Progenitor cell of endocrine pancreas (in vitro differentiated cells): ENCODE data around the gene MRPL2. TPM values are rescaled to one million over a fixed set of nuclear protein-coding genes. Genes with fewer than 3 reads are reported as not detected.
"Not testable (repeated sequence)": the region's sequence is repeated elsewhere in the genome, so short reads cannot be mapped to it uniquely, and the experiment has no call there.

Experiments used
- DNase-seq: peaks from one replicate; pipeline ENCODE4 v3.0.0; 2021; ENCODE audit warnings: low spot score; ENCODE audit not compliant: unreplicated experiment
- H3K27ac Mint-ChIP-seq: 2 replicates; pipeline ENCODE4 v1.8.0; 2021; ENCODE audit warnings: mild to moderate bottlenecking, moderate library complexity, mixed read lengths
- H3K27me3 Mint-ChIP-seq: 2 replicates; pipeline ENCODE4 v1.8.0; 2021; ENCODE audit warnings: mixed read lengths
- H3K36me3 Mint-ChIP-seq: 2 replicates; pipeline ENCODE4 v1.8.0; 2022; ENCODE audit warnings: mixed read lengths; ENCODE audit not compliant: insufficient read depth
- H3K4me1 Mint-ChIP-seq: 2 replicates; pipeline ENCODE4 v1.8.0; 2021; ENCODE audit warnings: low read depth, mixed read lengths
- H3K4me3 Mint-ChIP-seq: 2 replicates; pipeline ENCODE4 v1.8.0; 2021; ENCODE audit warnings: low read depth, mild to moderate bottlenecking, moderate library complexity, mixed read lengths
- H3K9me3 Mint-ChIP-seq: 2 replicates; pipeline ENCODE4 v1.8.0; 2021; ENCODE audit warnings: low read depth, mixed read lengths
- total RNA-seq: library from RNA; stranded (reverse); gene quantifications from 2 replicates; pipeline ENCODE4 v1.2.1, GENCODE V29; 2021
- TF ChIP-seq, protein P1 (sequence below): fragments of 200-600 bp; sonication (generic); IDR thresholded peaks from one replicate; pipeline ENCODE4 v1.5.0; 2021; ENCODE audit warnings: antibody characterized with exemption, mild to moderate bottlenecking; ENCODE audit not compliant: unreplicated experiment

MRPL2 gene
- total RNA-seq, 1 donor from 2014 or later = 45.2 TPM

DNA sequence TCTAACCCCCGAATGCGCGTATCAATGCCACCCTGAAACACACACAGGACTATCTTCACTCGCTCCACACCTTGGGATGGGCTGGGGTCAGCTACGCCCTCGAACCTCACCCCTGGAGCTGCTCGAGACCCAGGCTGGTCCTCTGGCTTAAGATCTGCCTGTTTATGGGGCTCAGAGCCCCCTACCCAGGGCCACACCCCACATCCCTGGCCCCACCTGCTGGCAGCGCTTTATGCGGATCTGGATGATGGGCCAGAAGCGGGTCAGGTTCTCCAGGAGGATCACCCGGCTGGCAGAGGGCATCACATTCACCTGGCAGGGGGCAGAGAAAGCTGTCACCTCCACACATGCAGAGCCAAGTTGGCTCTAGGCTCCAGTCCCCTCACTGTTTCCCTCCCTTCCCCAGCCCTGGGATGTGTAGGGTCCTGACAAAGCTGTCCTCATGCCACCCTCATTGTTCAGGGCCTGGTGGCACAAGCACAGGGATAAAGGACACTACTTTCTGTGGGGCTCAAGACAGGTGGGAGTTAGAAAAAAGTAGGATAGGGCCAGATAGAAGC lies 13.8 kb downstream of the MRPL2 start:
- no peak for DNase-seq
- TF ChIP-seq, protein P1, sequence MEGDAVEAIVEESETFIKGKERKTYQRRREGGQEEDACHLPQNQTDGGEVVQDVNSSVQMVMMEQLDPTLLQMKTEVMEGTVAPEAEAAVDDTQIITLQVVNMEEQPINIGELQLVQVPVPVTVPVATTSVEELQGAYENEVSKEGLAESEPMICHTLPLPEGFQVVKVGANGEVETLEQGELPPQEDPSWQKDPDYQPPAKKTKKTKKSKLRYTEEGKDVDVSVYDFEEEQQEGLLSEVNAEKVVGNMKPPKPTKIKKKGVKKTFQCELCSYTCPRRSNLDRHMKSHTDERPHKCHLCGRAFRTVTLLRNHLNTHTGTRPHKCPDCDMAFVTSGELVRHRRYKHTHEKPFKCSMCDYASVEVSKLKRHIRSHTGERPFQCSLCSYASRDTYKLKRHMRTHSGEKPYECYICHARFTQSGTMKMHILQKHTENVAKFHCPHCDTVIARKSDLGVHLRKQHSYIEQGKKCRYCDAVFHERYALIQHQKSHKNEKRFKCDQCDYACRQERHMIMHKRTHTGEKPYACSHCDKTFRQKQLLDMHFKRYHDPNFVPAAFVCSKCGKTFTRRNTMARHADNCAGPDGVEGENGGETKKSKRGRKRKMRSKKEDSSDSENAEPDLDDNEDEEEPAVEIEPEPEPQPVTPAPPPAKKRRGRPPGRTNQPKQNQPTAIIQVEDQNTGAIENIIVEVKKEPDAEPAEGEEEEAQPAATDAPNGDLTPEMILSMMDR = no peak
- Mint-ChIP-seq H3K4me1 (no peaks in the 10 kb centered on the region), H3K9me3 (no peaks in the 10 kb centered on the region), H3K36me3 (peaks cover 23% of the 10 kb centered on the region), H3K27ac (no peak overlapping the region), H3K4me3 (no peak overlapping the region), H3K27me3 (no peaks in the 10 kb centered on the region)

DNA sequence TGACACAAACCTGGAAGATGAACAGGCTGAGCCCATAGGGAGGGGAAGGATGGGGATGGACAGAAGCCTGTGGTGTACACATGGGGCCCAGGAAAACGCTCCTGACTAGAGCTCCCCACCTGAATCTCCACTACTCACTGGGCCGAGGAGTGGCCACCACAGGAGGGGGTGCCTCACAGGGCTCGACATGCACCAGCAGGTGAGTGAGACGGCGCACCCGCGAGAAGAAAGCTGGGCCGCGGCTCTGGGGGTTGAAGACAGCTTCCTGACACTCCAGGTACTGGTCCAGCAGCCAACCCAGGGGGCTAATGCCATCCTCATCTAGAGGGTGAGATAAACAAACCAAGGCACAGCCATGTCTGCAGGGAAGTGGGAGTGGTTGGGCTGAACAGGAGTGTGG lies 15.9 kb downstream of the MRPL2 start:
- H3K9me3 Mint-ChIP-seq = no peaks in the 10 kb centered on the region
- H3K36me3 Mint-ChIP-seq = peaks cover 25% of the 10 kb centered on the region
- H3K4me1 Mint-ChIP-seq = no peaks in the 10 kb centered on the region
- TF ChIP-seq, protein P1 = no peak
- no peak overlapping the region for H3K27ac Mint-ChIP-seq
- DNase-seq = no peak
- H3K27me3 Mint-ChIP-seq = no peaks in the 10 kb centered on the region
- no peak overlapping the region for H3K4me3 Mint-ChIP-seq

DNA sequence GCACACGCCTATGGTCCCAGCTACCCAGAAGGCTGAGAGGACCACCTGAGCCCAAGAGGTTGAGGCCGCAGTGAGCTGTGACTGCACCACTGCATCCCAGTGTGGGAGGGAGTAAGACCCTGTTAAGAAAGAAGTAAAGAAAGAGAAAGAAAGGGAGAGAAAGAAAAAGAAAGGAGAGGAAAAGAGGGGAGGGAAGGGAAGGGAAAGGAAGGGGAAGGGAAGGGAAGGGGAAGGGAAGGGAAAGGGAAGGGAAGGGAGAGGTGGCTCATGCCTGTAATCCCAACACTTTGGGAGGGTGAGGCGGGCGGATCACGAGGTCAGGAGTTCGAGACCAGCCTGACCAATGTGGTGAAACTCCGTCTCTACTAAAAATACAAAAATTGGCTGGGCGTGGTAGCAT lies 17.8 kb downstream of the MRPL2 start:
- not testable (repeated sequence) for H3K4me1 Mint-ChIP-seq, H3K4me3 Mint-ChIP-seq, DNase-seq, H3K9me3 Mint-ChIP-seq, H3K27me3 Mint-ChIP-seq, H3K27ac Mint-ChIP-seq
- H3K36me3 Mint-ChIP-seq = peaks cover 26% of the 10 kb centered on the region

DNA sequence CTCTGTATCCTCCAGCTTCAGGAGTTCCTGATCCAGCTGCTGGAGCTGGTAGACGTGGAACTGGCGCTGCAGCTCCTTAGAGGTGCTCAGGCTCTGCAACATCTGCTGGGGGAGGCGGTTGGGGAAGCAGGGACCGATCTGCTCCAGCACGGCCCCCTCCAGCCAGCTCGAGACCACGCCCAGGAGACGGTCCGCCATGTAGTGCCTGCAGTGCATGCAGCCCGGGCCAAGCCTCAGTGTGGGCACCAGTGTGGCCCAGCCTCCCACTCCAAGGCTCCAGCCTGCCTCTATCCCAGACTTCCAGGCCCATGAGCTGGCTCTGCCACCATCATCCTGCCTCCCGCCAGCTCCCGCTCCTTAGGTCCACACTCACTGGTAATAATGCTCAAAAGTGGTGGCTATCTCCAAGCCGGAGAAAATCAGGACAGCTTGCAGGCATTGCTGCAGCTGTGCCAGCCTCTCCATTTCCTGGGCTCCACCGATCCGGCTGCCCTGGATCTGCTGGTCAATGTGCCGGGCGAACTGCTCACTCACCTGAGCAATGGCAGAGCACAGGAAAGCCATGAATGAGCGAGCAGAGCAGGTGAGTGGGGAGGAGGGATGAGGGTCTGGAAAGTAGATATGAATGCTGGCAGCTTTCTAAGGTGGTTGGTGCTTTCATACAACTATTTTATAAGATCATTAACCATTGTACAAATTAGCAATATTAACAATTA lies 18.5 kb downstream of the MRPL2 start:
- no peak overlapping the region for H3K4me3 Mint-ChIP-seq
- H3K4me1 Mint-ChIP-seq = no peaks in the 10 kb centered on the region
- peaks cover 22% of the 10 kb centered on the region for H3K36me3 Mint-ChIP-seq
- no peaks in the 10 kb centered on the region for H3K27me3 Mint-ChIP-seq
- no peaks in the 10 kb centered on the region for H3K9me3 Mint-ChIP-seq
- DNase-seq = no peak
- H3K27ac Mint-ChIP-seq = no peak overlapping the region
- TF ChIP-seq, protein P1 = no peak

DNA sequence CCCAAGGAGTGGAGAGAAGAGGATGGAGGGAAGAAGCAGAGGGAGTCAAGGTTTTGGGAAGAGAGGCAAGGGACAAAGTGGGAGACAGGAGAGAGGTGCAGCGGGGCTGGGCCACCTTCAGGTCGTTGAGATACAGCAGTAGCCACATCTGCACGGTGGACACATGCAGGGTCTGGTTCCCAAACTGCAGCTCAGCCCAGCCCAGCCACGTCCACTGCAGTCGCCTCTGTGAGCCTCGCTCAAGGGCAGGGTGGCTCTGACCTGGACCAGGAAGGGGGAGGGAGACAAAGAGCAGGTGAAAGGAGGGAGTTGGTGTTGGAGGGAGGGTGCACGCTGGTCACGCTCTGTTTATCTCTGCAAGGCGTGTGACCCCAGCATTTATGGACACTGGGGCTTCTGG lies 20.5 kb downstream of the MRPL2 start:
- no peaks in the 10 kb centered on the region for H3K4me1 Mint-ChIP-seq
- H3K9me3 Mint-ChIP-seq = no peaks in the 10 kb centered on the region
- TF ChIP-seq, protein P1 = no peak
- H3K27me3 Mint-ChIP-seq = no peaks in the 10 kb centered on the region
- no peak for DNase-seq
- no peak overlapping the region for H3K4me3 Mint-ChIP-seq
- H3K27ac Mint-ChIP-seq = no peak overlapping the region
- H3K36me3 Mint-ChIP-seq = peaks cover 22% of the 10 kb centered on the region

DNA sequence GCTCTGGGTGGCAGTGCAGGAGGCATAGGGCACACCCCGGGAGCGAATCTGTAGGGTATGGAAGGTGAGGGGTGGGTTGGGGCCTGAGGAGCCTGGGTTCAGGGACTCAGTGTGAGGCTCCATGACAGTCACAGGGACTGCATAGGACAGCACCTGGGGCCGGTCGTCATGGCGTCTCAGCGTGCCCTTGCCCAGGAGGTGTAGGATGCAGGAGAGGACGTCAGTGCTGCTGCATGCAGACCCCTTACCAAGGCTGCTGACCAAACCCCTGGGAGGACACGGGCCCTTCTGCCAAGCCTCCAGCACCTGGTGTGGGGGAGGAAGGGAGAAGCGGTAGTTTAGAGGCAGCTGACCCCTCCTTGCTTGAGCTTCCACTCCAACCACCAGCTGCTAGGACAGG lies 21.5 kb downstream of the MRPL2 start:
- H3K27me3 Mint-ChIP-seq = no peaks in the 10 kb centered on the region
- H3K9me3 Mint-ChIP-seq = no peaks in the 10 kb centered on the region
- no peaks in the 10 kb centered on the region for H3K4me1 Mint-ChIP-seq
- TF ChIP-seq, protein P1 = no peak
- DNase-seq = no peak
- no peak overlapping the region for H3K27ac Mint-ChIP-seq
- peaks cover 21% of the 10 kb centered on the region for H3K36me3 Mint-ChIP-seq
- no peak overlapping the region for H3K4me3 Mint-ChIP-seq
